SU-DHL-6 (cell line): ENCODE data around the gene EWSR1.

ENCODE experiments used
- H2AFZ ChIP-seq: fragments of 200-600 bp; sonication (generic); 2 replicates; pipeline ENCODE4 v1.6.1; 2014; ENCODE audit warnings: low read depth, mild to moderate bottlenecking, moderate library complexity, mixed read lengths, antibody characterized with exemption, low read length; ENCODE audit not compliant: severe bottlenecking
- H3F3A ChIP-seq: fragments of 200-600 bp; shearing (Covaris generic); 2 replicates; pipeline ENCODE4 v1.6.0; 2016; ENCODE audit warnings: antibody characterized with exemption, mild to moderate bottlenecking; ENCODE audit not compliant: insufficient read depth
- H3K27ac ChIP-seq: fragments of 200-600 bp; sonication (generic); 2 replicates; pipeline ENCODE4 v1.5.1; 2016; ENCODE audit warnings: low read depth, mild to moderate bottlenecking, low read length, moderate library complexity, mixed read lengths
- H3K27me3 ChIP-seq: fragments of 200-600 bp; sonication (generic), shearing (Covaris generic); 2 replicates; pipeline ENCODE4 v1.6.0; 2014; ENCODE audit warnings: mild to moderate bottlenecking, low read length
- H3K36me3 ChIP-seq: fragments of 200-600 bp; sonication (generic); 2 replicates; pipeline ENCODE4 v1.6.1; 2014; ENCODE audit warnings: mild to moderate bottlenecking, low read length, mixed read lengths
- H3K4me2 ChIP-seq: fragments of 300-600, 200-600 bp; shearing (Covaris generic), sonication (generic); 2 replicates; pipeline ENCODE4 v1.6.0; 2014; ENCODE audit warnings: low read length, low read depth, mild to moderate bottlenecking; ENCODE audit not compliant: poor library complexity, severe bottlenecking
- H3K4me3 ChIP-seq: fragments of 200-600 bp; sonication (generic); 2 replicates; pipeline ENCODE4 v1.5.1; 2014; ENCODE audit warnings: antibody characterized with exemption, low read length, mild to moderate bottlenecking, mixed read lengths; ENCODE audit not compliant: insufficient read depth, poor library complexity, severe bottlenecking
- H3K79me2 ChIP-seq: fragments of 200-600 bp; sonication (generic); 2 replicates; pipeline ENCODE4 v1.6.1; 2014; ENCODE audit warnings: mild to moderate bottlenecking, low read length, moderate library complexity; ENCODE audit not compliant: insufficient read depth
- H3K9ac ChIP-seq: fragments of 200-600 bp; sonication (generic); 2 replicates; pipeline ENCODE4 v1.7.0; 2014; ENCODE audit warnings: mild to moderate bottlenecking, low read length
- H3K9me2 ChIP-seq: fragments of 200-600 bp; sonication (generic); replicated peaks from 2 replicates; pipeline ENCODE4 v1.6.1; 2014; ENCODE audit warnings: low read length; ENCODE audit not compliant: insufficient read depth
- H3K9me3 ChIP-seq: fragments of 200-600 bp; sonication (generic); 2 replicates; pipeline ENCODE4 v1.6.1; 2014; ENCODE audit warnings: low read length, mixed read lengths; ENCODE audit not compliant: insufficient read depth
- H4K20me1 ChIP-seq: fragments of 200-600 bp; sonication (generic); 2 replicates; pipeline ENCODE4 v1.6.1; 2014; ENCODE audit warnings: low read depth, mild to moderate bottlenecking, antibody characterized with exemption, low read length, moderate library complexity, mixed read lengths
- EZH2phosphoT487 ChIP-seq: fragments of 200-600 bp; sonication (generic), shearing (Covaris generic); conservative IDR thresholded peaks from 2 replicates; pipeline ENCODE4 v1.6.1; 2018; ENCODE audit warnings: mild to moderate bottlenecking, antibody characterized with exemption, low read length, moderate library complexity, mixed read lengths
- TF ChIP-seq, protein P1 (sequence below): fragments of 200-600 bp; sonication (generic); IDR thresholded peaks from one replicate; pipeline ENCODE4 v1.5.1; 2017; ENCODE audit warnings: antibody characterized with exemption, mild to moderate bottlenecking, low read length, moderate library complexity; ENCODE audit not compliant: insufficient read depth, poor library complexity, severe bottlenecking

Gene EWSR1

GRCh38 chr22:29341849-29342127 lies 73.7 kb downstream of the EWSR1 start:
- no peak overlapping the region for H3K27ac ChIP-seq
- H3K4me2 ChIP-seq: no peak overlapping the region
- H3K9ac ChIP-seq: no peak overlapping the region
- no peaks in the 10 kb centered on the region for H3K9me3 ChIP-seq
- H4K20me1 ChIP-seq: no peaks in the 10 kb centered on the region
- no peaks in the 10 kb centered on the region for H3F3A ChIP-seq
- no peak for TF ChIP-seq EZH2phosphoT487
- TF ChIP-seq, protein P1, sequence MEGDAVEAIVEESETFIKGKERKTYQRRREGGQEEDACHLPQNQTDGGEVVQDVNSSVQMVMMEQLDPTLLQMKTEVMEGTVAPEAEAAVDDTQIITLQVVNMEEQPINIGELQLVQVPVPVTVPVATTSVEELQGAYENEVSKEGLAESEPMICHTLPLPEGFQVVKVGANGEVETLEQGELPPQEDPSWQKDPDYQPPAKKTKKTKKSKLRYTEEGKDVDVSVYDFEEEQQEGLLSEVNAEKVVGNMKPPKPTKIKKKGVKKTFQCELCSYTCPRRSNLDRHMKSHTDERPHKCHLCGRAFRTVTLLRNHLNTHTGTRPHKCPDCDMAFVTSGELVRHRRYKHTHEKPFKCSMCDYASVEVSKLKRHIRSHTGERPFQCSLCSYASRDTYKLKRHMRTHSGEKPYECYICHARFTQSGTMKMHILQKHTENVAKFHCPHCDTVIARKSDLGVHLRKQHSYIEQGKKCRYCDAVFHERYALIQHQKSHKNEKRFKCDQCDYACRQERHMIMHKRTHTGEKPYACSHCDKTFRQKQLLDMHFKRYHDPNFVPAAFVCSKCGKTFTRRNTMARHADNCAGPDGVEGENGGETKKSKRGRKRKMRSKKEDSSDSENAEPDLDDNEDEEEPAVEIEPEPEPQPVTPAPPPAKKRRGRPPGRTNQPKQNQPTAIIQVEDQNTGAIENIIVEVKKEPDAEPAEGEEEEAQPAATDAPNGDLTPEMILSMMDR: no peak
- H3K27me3 ChIP-seq: no peaks in the 10 kb centered on the region
- H3K36me3 ChIP-seq: no peaks in the 10 kb centered on the region
- no peak overlapping the region for H3K4me3 ChIP-seq
- H3K9me2 ChIP-seq: no peaks in the 10 kb centered on the region
- no peaks in the 10 kb centered on the region for H3K79me2 ChIP-seq
- H2AFZ ChIP-seq: no peak overlapping the region

DNA sequence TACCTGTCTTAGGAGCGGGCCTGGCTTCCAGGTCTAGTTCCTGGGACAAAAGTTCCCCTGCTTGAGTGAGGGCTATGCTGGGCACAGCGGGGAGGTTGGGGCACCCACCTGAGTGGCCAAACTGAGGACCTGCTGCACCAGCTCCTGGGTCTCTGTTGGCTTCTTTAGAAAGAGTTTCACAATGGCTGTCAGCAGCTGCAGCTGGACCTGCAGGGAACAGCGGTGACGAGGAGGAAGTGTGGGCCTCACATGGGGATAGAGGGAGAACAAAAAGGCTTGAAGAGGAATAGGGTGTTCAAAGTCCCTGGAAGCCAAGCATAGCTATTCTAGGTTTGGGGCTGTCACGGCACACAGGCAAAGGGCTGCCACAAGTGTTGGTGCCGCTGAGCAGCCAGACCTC lies 74.1 kb downstream of the EWSR1 start:
- H3K4me2 ChIP-seq: no peak overlapping the region
- H3K9ac ChIP-seq: no peak overlapping the region
- H3K9me2 ChIP-seq: no peaks in the 10 kb centered on the region
- no peaks in the 10 kb centered on the region for H3K27me3 ChIP-seq
- no peaks in the 10 kb centered on the region for H3K9me3 ChIP-seq
- H3K4me3 ChIP-seq: no peak overlapping the region
- no peaks in the 10 kb centered on the region for H3K79me2 ChIP-seq
- no peaks in the 10 kb centered on the region for H4K20me1 ChIP-seq
- H3K27ac ChIP-seq: no peak overlapping the region
- TF ChIP-seq, protein P1: no peak
- no peak for TF ChIP-seq EZH2phosphoT487
- H3K36me3 ChIP-seq: no peaks in the 10 kb centered on the region
- H2AFZ ChIP-seq: no peak overlapping the region
- no peaks in the 10 kb centered on the region for H3F3A ChIP-seq

- Histone ChIP-seq H3K4me2 (no peak overlapping the region), H3K9me3 (no peaks in the 10 kb centered on the region), H3K4me3 (no peak overlapping the region), H2AFZ (no peak overlapping the region), H3K27ac (no peak overlapping the region), H3F3A (no peaks in the 10 kb centered on the region), H3K36me3 (peaks cover 4% of the 10 kb centered on the region; the same call in 1 of the 2 replicates), H4K20me1 (no peaks in the 10 kb centered on the region), H3K9me2 (no peaks in the 10 kb centered on the region), H3K9ac (no peak overlapping the region), H3K27me3 (no peaks in the 10 kb centered on the region), H3K79me2 (no peaks in the 10 kb centered on the region)
- no peak for TF ChIP-seq EZH2phosphoT487
- TF ChIP-seq, protein P1: no peak
Measured at GRCh38 chr22:29342577-29343312, 74.7 kb downstream of the EWSR1 start.
